Bone marrow (tissue), 2 donors: ENCODE results near the gene DDX4.
"Not testable (repeated sequence)": the region's sequence is repeated elsewhere in the genome, so short reads cannot be mapped to it uniquely, and the experiment has no call there.

Experiments
- DNase-seq, 2 donors: peaks; one replicate each; lab custom pipeline; 2025; lab: John Stamatoyannopoulos, UW

Gene DDX4

GRCh38 chr5:55724281-55724680, 13.6 kb upstream of the DDX4 start:
- no peak for DNase-seq

GRCh38 chr5:55731848-55732247, 6.0 kb upstream of the DDX4 start:
- DNase-seq = no peak

GRCh38 chr5:55732585-55732984, 5.3 kb upstream of the DDX4 start:
- no peak for DNase-seq

GRCh38 chr5:55734658-55735057, 3.2 kb upstream of the DDX4 start:
- DNase-seq = no peak

- DNase-seq = no peak
Measured at GRCh38 chr5:55742778-55743177, 4.9 kb downstream of the DDX4 start.

- no peak for DNase-seq
Measured at GRCh38 chr5:55747778-55748318, 10.0 kb downstream of the DDX4 start.

GRCh38 chr5:55749387-55749786, 11.5 kb downstream of the DDX4 start:
- DNase-seq = no peak

GRCh38 chr5:55750063-55750462, 12.2 kb downstream of the DDX4 start:
- DNase-seq = no peak

- DNase-seq = no peak
Measured at GRCh38 chr5:55750499-55750898, 12.6 kb downstream of the DDX4 start.

- no peak for DNase-seq
Measured at GRCh38 chr5:55758231-55758630, 20.4 kb downstream of the DDX4 start.

GRCh38 chr5:55758714-55759113, 20.9 kb downstream of the DDX4 start:
- DNase-seq = no peak

- not testable (repeated sequence) for DNase-seq
Measured at GRCh38 chr5:55761721-55762120, 23.9 kb downstream of the DDX4 start.

GRCh38 chr5:55763746-55764420, 26.0 kb downstream of the DDX4 start:
- no peak for DNase-seq

- no peak for DNase-seq
Measured at GRCh38 chr5:55768279-55768678, 30.4 kb downstream of the DDX4 start.

GRCh38 chr5:55771175-55771655, 33.4 kb downstream of the DDX4 start:
- no peak for DNase-seq

- DNase-seq = no peak
Measured at GRCh38 chr5:55773057-55773456, 35.2 kb downstream of the DDX4 start.

GRCh38 chr5:55777332-55777731, 39.5 kb downstream of the DDX4 start:
- DNase-seq = no peak

- DNase-seq = no peak
Measured at GRCh38 chr5:55800924-55801323, 63.1 kb downstream of the DDX4 start.

GRCh38 chr5:55808814-55809213, 71.0 kb downstream of the DDX4 start:
- not testable (repeated sequence) for DNase-seq

GRCh38 chr5:55815939-55816338, 78.1 kb downstream of the DDX4 start:
- DNase-seq = not testable (repeated sequence)

GRCh38 chr5:55816342-55816741, 78.5 kb downstream of the DDX4 start:
- DNase-seq = no peak

- DNase-seq = no peak
Measured at GRCh38 chr5:55817030-55817429, 79.2 kb downstream of the DDX4 start.

GRCh38 chr5:55820488-55820887, 82.6 kb downstream of the DDX4 start:
- DNase-seq = no peak
